Stimulated activated CD4-positive, alpha-beta T cell treated with anti-CD3 and anti-CD28 coated beads, Interleukin-15, amount 100 ng/mL, for 48 hours (primary cell): ENCODE results near the gene ERC2.

Source experiments
- DNase-seq, 2 donors: peaks; one replicate each; pipeline ENCODE4 v3.0.0-alpha.2; 2020; ENCODE audit warnings: low read depth in 2 of 2

Gene ERC2

DNA sequence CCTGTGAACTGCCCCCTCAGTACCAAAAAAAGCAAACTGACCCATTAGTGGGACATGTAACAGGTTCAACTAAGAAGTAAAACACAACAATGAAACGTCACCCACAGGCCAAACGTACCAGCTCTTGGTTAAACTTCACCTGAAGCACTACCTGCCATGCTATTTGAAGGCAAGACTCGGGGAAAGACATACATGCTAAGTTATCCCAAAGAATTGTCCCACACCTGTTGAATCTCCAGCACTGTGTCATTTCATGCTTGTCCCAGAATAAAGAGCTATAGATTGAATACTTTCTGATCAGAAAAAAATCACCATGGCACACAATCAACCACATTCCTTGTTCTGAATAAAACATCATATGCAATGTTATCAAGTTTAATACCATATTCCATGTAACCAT lies 785.8 kb downstream of the ERC2 start:
- no peak for DNase-seq

DNA sequence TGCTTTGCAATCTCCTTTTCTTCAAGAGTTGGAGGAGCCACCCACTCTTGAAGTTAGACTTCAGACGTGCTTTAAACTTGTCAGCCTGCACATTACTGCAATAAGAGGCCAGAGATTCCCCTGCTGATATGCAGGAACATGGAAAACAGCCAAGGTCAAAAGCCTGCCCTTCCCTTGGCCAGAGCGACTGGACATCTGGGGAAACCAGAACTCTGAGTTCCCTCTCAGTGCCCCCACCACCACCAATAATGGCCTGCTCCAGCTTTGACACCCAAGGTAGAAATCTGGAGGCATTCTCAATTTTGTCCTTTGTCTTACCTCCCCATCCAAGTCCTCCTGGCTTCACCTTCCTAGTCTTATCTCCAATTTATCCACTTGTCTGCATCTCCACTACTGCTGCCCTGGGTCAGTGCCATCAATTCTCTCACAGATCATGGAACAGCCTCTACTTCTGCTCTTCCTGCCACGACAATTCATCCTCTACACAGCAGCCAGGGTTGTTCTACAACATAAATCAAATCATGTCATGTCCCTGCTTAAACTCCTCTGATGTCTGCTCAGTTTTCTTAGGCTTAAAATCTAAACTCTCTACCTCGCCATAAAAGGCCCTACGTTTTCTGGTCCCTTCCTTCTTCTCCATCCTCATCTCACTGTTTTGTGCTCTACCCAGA lies 789.6 kb downstream of the ERC2 start:
- DNase-seq, result no peak

DNA sequence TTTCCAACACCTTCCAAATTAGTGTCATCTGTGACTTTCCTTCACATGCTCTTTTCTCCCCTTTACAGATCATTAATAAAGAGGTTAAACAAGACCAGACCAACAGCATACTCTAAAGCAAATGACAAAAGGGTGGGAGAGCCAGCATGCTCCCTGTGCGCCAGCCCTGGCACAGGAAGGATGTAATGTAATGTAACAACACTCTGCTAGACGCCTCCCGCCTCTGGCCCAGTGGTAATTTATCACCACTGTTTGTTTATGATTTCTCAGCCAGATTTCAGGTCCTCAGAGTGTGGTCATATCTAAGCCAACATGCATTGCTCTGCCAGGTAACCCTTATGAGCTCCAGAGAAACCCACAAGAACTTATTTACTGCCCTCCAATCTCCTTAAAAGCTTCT lies 791.6 kb downstream of the ERC2 start:
- no peak for DNase-seq

DNA sequence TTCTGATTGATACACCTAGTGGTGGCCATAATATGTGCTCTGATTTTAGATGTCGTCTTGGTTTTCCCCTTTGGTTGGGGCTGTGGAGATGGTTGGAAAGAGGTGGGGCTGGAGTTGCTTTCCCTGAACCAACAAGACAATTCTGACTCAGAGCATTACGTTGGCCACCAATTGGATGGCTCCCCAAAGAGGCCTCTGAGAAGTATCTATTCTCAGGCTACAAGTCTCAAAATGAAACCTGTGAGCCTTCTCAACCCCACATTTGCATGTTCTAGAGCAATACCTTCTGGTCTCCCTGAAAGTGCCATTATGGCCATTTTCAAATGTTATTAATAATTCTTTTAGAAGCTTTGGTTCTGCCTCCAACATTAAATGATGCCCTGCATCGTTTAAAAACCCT lies 792.8 kb downstream of the ERC2 start:
- no peak for DNase-seq

DNA sequence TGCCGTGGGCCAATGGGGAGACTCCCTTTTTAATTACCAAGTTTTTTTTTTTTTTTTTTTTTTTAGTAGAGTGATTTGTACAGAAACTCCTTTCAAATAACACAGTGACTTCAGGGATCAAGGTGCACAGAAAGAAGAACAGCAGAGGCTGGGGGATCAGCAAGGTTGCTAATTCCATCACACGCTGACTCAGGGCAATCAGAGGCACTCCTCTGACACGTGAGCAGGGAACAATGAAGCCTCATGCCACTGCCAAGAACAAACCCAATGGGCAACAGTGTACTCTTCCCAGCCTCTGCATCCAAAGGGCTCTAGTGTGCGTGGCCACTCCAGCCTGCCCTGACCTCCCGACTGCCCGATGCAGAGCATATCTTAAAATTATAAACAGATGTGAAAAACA lies 794.5 kb downstream of the ERC2 start:
- DNase-seq, result no peak

DNA sequence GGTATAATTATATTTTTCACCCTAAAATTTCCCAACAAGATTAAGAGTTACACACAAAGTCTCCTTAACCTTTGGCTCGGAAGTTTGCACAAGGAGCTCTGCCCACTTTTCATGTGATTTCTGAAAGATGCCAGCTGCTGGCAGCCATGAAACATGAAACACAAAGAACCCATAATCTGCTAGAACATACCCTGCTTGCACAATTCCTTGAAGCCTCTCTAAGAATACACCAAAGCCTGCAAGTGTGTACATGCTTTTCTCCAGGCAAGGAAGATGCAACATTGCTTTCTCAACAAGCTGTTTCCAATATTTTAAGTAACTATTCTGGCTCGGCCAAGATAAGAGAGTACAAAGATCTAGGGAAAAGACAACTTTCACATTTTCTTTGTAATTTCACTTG lies 799.1 kb downstream of the ERC2 start:
- no peak for DNase-seq

DNA sequence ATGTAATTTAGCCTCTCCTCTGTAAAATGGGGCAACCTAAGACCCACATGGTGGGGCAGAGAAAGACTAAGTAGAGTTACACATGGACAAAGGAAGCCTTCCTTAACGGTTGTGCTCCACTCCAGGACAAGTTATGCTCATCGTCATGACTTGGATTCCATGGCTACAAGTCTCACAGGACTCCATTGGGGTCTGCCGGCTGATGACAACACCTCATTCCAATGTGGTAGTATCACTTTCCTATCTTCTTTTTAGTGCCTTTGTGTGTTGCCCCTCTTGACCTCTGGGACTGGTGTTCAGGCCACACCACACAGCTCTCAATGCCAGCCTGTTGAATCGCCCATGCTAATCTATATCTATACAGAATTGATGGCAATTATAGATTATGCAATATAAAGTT lies 799.9 kb downstream of the ERC2 start:
- no peak for DNase-seq

DNA sequence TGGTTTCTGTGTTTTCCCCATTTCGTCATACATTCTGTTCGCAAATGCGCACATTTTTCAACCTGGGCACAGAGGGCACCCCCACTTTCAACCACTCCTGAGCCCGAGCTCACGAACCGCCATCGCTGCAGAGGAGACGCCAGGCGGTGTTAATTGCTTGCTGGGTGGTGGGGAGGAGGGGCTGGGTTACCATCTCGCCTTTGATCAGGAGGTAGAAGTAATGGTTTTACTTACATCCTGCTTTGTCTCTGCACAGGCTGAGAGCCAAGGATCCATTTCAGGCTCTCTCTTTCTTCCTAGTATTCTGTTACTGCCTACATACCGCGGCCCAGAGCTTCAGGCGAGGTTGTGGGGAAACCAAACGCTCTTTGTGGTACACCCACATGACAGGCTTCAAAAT lies 803.9 kb downstream of the ERC2 start:
- DNase-seq, result no peak

DNA sequence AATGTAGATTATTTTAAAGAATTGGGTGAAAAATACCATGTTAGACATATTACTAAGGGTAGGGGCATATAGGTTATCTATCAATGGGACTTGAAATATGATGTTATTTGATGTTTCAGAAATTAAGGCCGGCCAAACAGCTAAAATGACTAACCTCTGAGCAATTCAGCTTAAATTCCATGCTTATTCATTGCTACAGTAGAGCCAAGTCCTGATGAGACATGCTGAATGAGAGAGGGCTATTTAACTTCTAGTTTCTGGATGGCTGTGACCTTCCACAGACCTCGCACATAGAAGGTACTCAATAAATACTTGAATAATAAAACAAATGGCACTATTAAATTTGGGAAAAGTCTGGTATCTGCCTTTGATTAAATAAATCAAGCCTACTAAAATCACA lies 805.6 kb downstream of the ERC2 start:
- no peak for DNase-seq

DNA sequence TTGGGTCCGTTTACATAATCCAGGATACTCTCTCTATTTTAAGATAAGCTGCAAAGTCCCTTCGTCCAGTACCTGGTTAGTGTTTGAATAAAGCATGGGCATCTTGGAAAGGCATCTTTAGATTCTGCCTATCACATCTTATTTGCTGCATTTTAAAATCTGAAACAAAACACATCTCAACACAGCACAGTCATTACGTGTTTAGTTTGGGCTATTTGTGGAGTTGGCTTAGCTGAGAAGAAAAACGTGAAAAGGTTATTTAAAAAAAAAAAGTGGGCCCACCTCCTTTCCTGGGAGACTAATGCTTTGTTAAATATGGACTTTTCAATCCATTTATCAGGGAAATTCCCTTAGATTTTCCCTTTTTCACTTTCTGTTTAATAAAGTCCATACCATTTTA lies 806.7 kb downstream of the ERC2 start:
- no peak for DNase-seq

DNA sequence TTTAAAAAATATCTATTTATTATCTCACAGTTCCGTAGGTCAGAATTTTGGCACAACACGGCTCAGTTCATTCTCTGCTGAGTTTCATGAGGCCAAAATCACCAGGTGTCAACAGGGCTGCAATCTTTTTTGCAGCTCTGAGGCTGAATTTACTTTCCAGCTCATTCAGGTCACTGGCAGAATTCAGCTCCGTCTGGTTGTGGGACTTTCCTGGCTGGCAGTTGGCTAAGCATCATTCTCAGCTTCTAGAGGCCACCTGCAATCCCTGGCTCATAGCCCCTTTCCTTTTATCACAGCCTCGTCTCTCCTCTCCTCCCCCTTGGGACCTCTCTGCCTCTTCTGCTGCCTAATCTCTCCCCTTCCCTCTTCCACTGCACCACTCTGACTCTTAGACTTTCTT lies 807.1 kb downstream of the ERC2 start:
- no peak for DNase-seq

DNA sequence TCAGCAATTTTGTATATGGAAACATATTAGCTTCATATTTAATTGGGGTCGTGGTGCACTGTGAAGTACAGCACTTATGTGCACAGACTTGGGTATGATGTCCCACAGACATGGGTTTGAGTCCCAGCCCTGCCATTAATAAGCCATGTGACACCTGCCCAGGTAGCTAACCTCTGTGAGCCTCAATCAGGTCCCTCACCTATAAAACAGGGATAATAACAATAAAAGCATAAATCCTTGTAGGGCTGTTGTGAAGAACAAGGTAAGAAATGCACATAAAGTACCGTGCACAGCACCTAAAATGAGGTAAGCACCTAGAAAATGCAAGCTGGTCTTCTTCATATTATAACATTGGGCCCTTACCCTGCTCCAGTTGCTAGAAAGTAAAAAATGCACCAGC lies 807.6 kb downstream of the ERC2 start:
- no peak for DNase-seq

DNA sequence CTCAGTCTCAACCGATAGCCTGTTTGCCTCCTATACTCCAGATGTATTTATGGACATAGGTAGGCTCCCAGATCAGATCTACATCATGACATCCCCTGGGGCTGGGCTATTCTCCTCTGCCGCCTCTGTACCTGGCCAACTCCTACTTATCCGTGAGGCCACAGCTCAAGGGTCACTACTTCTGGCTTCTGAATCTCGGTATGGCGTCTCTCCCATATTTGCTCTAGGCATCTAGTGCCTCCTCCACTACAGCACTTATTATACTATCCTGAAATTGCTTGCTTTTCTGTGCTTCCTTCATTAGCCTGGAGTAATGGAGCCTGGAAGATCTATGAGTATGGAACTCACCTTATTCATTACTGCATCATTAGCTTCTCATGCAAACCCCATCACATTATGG lies 808.6 kb downstream of the ERC2 start:
- no peak for DNase-seq

DNA sequence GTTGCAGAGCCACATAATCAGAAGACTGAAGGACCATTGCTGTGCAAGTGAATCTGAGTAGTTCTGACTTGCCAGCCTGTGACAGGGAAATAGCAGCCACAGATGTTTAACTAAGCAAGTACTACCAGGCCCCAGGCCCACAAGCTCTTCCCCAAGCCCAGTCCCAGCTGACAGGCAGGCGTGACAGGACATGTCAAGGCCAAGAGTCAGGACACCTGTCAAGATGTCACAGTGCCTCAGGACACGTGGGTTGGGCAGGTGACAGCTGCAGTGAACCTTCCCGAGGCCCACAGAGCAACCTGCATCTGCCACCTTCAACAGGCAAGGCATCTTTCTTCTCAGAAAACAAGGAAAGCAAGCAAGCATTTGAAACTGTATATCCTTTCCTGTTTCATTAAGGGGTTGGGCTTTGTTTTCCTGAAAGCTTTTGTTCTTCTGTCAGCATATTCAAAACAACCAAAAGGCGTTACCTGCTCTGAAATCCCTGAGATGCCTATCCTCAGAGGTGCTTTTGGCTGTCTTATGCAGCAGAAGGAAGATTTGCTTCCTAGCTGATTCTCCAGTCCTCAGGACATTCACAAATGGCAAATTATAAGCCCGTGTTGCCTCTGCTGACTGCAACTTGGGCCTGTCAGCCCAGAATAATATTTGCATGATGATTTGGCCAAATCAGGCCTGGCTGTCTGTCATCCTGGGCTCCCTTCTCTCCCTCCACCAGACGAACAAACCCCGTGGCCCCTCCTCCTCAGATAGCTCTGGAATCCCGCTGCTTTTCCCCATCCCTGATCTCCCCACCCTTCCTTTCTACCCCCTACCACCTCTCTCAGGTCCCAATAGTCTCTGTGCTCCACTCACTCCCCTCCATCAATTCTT lies 809.3 kb downstream of the ERC2 start:
- no peak for DNase-seq

DNA sequence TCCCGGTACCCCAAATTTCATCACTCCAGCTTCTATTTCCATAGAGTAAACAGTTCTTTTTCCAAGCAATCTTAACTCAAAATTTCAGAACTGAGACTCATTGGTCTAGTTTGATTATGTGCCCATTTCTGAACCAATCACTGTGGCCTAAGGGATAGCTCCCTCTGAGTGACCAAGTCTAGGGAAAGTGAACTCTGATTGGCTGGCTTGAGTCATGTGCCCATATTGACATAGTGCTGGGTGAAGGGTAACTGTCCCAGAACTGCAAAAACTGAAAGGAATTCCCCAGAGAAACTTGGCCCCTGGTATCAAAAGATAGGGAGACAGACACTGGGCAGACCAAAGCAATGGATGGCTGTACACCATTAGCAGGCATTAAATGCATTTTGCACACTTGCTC lies 810.0 kb downstream of the ERC2 start:
- DNase-seq, result no peak

DNA sequence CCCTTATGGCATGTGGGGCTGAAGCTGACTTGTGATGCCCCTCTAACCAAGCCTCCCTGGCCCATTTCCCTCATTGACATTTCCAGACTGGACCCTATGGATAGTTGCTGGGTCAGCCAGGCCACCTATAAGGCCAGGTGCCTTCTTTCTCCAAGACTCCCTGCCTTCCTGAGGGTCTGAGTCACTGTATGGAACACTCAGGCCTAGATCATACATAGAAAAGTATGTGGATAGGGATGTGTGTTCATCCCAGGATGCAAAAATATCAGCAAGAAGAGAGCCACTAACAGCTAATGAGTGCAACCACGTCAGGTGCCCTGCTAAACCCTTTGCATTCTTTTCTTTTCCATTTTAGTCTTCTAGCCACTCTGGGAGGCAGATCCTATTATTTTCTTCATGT lies 812.7 kb downstream of the ERC2 start:
- no peak for DNase-seq

DNA sequence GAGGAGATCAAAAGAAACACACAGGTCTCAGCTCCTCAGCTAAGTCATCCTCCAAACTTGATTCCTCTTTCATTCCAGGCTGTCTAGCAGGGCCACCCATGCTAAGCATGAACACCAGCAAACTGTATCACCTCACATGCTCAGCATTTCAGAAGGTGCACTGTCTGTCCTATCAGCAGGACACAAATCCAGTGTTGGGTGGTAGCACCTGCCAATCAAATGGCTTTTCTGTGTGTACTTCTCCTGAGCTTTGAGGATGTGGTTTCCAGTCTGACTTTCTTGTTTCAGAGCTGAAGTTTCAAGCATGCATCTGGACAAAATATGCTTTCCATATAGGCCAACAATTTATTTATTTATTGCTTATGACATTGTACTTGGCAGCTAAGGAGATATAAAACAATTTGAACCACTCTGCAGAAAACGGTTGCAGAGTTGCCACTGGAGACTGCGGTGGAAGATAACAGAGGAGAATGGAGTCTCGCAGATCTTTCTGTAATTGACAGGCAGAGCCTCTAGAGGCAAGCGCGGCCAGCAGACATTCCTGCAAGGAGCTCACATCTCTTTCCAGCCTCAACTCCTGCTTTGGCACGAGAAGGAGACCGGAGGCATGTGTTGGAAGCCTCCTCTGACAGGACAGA lies 814.0 kb downstream of the ERC2 start:
- no peak for DNase-seq

DNA sequence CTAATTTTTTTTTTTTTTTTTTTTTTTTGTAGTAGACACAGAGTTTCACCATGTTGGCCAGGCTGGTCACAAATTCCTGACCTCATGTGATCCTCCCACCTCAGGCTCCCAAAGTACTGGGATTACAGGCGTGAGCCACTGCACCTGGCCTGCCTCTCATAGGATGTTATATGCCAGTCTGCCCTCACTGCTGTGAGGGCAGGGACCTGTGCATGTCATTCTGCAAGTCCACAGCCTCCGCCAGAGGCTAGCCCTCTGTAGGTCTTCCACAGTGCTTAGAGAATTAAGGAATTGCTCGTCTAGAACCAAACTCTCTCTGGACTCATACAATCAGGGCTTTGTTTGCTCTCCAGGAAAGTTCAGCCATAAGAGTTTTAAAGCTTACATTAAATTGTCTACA lies 817.3 kb downstream of the ERC2 start:
- no peak for DNase-seq

DNA sequence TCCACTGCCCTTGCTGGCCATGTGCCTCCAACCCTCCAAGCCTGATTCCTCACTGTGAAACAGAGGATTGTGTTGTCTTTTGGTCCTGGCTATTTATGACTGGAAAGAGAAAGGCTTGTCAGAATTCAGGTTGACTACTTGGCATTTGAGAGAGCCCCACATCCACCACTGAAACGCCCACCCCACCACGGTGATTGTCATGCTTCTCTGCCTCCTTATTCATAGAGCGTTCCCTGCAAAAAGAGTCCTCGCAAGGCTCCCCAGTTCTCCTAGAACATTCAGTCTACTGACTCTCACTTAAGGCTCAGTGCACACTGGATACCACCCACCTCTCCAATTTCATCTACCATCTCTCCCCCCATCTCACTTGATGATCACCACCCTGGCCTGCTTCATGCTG lies 818.3 kb downstream of the ERC2 start:
- no peak for DNase-seq

DNA sequence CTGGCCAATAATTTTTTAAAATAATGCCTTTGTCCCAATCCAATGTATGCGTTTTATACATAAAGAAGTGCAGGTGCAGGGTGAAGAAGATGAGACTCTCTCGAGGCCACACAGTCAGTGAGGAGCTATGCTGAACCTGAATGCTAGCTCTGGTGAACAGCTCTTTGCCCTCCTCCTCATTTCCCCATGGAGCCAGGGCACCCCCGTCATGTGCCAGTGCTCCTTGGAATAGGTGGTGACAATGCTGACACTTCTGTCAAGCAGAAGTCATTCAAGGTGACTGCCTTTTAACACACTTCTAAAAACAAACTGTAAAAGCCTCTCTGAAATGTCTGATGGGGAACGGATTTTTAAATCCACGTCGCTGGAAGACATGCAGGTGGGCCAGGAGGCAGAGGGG lies 818.7 kb downstream of the ERC2 start:
- DNase-seq, result no peak

DNA sequence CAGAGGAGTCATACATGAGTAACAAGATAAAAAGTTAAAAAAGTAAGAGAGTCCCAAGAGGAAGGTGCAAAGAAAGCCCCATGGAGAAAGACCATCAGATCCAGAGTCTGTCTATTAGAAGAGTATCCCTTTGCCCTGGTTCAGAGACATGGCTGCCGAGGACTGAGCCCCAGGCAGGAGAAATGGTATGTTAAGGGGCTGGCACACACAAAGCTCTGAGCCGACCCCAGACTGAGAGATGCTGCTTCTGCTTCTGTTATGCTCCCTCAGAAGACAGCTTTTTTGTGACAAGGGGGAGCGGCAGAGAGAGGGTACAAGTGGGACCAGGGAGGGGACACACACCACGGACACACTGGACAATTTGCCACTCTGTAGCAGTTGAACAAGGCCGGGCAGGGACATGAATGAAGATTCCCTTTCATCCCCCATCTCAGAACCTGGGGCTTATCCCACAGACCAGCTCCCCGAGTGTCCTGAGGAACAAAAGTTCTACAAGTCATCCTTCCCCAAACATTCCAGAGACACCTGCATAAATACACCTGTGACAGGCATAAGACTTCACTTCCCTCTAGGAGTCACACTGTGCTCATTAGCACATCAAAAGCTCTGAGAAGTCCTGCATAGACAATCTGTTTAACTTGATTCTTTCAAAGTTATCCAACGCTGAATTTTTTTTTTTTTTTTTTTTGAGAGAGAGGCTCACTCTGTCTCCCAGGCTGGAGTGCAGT lies 819.5 kb downstream of the ERC2 start:
- no peak for DNase-seq

DNA sequence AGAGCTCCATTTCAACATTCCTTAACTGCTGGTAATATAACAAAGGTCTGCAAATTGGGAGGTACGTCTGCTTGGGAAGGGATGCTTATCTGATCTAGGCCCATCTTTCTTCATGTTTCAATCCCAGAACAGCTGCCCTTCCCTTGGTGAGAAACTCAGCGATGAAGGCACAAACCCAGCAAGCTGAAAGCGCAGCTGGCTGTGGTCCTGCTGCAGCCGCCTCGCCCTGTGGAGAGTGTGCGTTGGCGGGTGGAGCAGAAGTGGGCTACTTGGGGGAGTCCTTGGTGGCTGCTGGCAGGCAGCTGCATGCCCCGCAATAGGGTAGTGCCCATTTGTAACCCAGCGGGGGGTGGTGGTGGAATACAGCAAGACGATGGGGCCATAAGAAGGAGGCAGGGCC lies 820.6 kb downstream of the ERC2 start:
- DNase-seq, result no peak
